Stimulated activated CD4-positive, alpha-beta T cell treated with anti-CD3 and anti-CD28 coated beads, Interleukin-4, amount 100 ng/mL, for 1 hour (primary cell): ENCODE measurements around the gene ZFP91.
A peak's percentile ranks its signal among the peaks of the same experiment; 100 is the strongest.

ENCODE experiments used
- DNase-seq: peaks from one replicate; pipeline ENCODE4 v3.0.0-alpha.2; 2020

Gene ZFP91

DNA sequence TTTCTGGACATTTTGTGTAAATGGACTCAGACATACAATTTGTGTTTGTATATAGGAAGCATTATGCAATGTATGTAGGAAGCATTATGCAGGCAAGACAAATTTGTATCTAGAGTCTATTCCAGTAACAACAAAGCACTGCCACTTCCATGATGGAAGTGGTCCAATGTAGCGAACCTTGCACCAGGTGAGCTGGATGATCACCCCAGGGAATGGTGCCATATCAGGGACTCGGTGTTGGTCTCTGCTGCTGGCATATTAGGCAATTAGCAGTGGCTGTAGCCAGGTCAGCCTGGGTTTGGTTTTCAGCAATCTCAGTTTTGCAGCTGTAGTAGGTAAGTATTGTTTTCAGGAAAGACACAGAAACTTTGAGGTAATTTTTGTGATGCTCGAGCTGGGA is 12.8 kb downstream of the ZFP91 start:
- DNase-seq, result no peak

DNA sequence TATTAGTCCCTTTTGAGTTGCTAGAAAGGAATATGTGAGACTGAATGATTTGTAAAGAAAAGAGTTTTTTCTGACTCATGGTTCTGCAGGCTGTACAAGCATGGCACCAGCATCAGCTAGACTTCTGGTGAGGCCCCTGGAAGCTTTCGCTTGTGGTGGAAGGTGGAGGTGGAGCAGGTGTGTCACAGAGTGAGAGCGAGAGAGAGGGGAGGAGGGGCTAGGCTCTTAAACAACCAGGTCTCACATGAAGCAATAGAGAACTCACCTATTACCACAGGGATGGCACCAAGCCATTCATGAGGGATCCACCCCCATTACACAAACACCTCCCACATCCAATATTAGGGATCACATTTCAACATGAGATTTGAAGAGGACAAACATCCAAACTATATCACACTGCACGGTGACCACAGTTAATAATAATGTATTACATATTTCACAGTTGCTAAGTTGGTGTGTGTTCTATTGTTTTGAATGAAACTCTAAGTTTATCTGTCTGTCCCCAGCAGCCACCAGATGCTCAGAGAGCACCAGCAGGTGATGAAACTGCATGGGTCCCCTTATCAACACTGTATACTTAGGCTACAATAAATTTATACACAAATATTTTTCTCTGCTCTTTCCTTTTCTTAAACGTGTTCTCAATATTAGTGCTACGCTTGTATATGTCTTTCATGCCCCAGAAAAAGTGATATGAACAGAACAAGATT is 14.1 kb downstream of the ZFP91 start:
- DNase-seq, result peak; percentile 62

DNA sequence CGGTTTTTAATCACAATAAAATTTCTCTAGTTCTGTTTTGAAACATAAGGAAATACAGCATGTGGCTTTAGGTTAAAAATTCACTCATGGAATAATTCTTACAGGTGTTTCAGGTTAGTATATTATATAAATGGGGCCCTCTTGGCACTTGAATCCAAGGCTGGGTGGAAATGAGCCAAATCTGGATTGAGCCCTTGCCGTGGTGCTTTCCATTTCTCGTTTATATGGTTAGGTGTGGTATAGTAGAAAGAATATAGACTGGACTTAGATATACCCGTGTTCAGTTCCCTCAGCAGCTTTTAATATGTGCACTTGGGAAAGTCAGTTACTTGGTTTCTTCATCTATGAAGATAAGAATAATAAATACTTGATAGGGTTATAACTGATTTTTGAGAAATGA is 16.0 kb downstream of the ZFP91 start:
- no peak for DNase-seq

DNA sequence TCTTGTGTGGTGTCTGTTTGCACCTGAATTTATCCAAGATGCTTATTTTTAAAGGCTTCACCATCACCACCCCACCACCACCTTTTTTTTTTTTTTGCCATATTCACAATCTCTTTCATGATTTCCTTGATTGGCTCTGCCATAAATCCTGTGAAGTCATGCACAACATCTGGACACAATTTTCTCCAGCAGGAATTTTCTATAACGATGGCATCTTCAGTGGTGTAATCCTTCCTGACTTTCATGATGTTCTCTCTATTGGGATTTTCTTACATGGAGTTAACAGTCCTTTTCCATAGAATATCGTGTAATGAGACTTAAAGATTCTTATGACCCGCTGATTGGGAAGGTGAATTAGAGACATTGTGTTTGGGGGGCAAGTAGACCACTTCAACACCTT is 17.8 kb downstream of the ZFP91 start:
- DNase-seq, result no peak

DNA sequence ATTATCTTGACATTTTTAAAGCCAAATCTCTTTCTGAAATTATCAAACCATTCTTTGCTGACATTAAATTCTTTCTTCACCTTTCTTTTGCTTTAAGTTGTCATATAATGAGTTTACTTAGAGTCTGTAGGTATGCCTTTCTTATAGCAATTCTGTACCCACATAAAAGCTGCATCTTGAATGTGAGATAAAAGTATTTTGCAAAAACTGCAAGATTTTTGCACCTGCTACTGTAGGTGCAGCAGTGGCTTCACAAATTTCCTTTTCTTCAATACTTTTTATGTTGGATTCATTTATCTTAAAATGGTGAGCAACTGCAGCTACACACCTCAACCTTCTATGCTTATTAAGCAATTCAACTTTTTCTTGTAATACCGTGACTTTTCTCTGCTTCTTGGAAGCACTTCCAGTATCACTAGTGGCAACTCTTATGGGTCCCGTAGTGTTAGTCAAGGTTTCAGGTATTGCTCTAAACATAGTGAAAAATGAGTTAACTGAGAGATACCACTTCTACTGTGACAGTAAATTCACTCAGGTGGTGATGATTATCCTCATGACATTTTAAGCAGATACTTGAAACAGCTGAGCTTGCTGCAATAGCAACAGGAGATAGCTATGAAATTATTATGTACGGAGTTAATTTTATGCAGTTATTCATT is 18.8 kb downstream of the ZFP91 start:
- DNase-seq, result no peak

DNA sequence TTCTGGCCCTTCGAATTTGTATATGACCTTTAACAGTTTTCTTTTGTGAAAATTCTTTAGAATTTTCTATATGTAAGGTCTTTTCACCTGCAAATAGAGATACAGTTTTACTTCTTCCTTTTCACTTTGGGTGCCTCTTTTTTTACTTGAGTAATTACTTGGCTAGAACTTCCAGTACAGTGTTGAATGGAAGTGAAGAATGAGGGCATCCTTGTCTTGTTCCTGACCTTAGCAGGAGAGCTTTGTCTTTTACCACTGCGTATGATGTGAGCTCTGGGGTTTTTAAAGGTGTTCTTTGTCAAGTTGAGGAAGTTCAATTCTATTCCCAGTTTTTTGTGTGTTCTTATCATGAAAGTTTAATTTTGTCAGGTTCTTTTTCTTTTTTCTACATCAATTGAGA is 21.6 kb downstream of the ZFP91 start:
- DNase-seq, result no peak

DNA sequence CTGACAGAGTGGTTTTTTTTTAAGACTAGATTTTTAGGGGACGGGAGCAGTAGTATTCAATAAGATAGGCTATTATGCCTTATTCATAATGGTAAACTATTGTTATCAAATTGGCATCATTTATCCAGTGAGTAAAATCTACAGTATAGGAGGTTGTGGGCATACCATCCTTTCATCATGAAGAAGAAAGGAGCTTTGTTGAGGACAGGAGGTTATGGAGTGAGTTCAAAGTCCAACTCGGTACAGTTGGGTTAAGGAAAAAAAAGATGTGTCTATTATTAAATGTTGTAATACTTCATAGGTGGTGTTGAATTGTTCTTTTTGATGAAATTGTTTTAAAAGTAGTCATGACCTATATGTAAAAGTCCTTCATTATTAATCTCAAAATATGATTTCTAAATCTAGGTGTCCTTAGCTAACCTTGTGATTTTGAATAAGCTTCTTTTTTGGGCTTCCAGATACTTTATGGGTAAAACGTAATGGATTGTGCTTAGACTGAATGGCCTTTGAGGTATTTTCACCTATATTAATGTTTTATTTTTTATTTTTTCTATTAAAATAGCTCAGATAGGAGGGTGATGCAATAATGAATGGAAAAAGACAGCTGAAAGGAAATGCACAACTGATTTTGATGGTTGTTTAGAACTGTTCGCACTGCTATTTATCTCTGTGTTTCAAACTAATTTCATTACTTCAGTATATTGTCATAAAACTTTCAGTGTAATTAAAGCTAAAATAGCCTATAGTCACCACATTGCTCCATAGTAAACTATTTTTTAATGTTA is 28.3 kb downstream of the ZFP91 start:
- DNase-seq, result no peak

DNA sequence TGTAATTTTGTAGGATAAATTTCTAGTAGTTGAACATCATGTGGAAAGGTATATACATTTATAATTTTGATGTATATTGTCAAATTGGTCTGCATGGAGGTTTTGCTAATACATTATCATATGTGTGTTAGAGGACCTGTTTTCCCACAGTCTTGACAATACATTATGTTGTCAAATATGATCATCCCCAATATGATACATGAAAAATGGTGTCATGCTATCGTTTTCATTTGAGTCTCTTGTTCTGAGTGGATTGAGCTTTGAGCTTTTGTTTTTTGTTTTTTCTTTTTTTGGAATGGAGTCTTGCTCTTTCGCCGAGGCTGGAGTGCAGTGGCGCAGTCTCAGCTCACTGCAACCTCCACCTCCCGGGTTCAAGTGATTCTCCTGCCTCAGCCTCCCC is 29.5 kb downstream of the ZFP91 start:
- DNase-seq, result no peak

DNA sequence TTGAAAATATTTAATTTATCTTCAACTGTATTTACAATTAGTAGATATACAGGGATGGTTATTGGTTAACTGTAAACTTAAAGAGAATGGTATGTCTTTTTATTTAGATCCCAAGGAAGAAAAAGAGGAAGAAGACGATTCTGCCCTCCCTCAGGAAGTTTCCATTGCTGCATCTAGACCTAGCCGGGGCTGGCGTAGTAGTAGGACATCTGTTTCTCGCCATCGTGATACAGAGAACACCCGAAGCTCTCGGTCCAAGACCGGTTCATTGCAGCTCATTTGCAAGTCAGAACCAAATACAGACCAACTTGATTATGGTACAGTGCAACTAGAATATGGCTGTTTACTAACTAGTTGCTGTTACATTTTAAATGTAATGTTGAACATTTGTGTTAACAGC is 30.9 kb downstream of the ZFP91 start:
- DNase-seq, result no peak

DNA sequence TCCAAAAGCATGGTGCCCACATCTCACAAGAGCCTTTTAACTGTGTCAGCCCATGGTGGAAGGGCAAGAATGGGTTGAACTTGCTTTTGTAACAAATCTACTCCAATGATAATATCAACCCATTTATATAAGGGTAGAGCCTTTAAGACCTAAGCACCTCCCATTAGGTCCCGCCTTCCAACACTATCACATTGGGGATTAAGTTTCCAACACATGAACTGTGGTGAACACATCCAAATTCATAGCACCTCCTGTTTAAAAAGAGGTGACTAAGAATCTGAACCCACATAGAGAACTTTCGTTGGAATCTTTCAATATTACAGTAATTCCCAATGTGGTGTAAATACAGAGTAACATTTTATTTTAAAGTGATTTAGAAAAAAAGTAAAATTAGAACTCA is 34.4 kb downstream of the ZFP91 start:
- DNase-seq, result no peak

DNA sequence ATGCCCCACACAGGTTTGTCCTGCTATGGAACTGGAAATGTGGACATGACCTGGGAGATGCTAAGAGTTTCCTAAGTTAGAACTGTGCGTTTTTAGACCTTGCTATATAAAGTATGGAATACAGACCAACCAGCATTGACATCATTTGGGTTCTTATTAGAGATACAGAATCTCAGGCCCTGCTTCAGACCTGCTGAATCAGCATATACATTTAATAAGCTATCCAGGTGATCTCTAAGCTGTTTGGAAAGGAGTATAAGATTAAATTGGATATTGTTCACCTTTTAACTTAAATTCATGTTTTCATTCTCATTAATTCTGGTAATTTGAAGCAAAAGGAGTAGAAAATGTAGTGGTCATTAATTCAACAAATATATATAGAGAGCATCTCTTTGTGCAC is 36.7 kb downstream of the ZFP91 start:
- DNase-seq, result no peak

DNA sequence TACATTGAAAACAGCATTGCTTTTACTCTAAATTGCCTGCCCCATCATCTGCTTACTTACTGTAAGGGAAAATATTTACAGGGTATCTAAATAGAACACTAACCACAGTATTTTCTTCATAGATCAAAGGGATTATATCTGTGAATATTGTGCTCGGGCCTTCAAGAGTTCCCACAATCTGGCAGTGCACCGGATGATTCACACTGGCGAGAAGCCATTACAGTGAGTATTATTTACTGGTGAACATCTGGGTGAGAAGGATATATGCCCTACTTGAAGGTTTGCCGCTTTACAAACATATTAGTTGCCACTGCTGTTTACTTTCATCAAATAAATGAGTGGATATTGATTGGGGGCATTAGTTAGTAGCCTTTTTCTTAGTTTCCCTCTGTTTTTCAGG is 37.7 kb downstream of the ZFP91 start:
- no peak for DNase-seq

DNA sequence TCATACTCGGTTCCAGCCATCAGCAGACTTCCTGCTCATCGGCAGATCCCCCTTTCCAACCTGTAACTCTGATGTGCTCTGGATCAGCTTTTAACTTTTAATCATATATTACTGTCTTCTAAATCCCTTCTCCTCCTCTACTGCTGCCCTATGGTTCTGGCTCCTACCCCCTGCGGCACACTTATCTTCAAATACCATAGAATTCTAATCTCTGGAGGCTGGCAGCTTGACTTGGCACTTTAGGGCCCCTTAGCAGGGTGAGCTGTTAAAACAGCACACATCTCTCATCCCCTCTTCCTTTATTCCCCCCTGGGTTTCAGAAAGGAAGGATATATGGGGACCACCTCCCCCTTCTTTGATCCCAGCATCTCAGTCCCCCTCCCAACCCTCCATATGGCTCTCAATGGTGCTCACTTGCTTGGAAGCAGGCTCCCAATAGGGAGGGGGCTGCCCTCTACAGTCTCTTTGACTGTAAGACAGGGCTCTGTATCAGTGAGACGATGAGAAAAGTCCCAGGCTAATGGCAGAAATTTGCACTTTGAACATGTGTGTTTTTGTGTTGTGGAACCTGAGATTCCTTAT is 39.2 kb downstream of the ZFP91 start:
- no peak for DNase-seq

DNA sequence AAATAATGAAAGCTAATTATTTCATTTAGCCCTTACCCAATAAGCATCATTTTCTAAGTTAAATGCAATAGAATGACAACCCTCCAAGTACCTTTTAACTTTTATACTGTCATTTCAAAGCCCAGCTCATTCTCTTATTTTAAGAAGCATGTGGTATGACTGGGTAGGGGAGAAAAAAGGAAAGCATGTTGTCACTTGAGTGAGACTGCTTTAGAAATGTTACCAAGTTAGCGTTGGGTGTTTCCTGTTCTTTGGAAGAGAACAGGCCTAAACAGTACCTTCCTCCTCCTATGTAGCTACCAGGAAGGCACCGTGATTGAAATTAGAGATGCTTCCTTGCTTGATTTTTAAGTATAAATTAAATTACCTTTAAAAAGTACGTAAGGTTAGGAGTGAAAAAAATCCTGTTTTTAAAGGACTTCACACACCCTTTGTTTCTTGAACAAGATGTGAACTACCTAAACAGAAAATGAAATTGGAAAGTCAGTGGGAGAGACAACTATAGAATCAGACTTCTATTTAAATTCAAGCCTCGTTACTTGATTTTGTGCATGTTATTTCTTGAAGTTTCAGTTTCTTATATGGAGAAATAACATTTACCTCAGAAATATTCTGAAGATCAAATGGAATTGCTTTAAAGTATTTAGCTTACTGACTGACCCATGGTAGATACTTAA is 42.9 kb downstream of the ZFP91 start:
- DNase-seq, result no peak

DNA sequence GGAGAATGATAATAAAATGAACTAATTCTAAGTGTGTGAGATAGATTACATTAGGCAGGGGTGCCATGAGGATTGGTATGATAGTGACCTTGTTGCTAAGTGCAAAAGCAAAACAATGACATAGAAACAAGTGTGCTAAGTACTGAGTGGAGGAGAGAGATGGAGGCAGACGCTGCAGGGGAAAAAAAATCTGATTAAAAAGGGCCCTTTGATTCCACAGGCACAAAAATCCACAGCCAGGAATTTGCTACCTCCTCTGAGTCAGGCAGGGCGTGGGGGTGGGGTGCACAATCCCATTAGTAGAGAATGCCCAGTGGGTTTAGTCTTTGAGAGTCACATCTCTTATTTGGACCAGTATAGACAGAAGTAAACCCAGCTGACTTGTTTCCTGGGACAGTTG is 43.5 kb downstream of the ZFP91 start, which contains the start of gene CNTF:
Gene CNTF, plus strand, starts transcription at position 322 of the 400 bp plus-strand sequence. CDS start 88 bp downstream, outside the sequence.
- no peak for DNase-seq

DNA sequence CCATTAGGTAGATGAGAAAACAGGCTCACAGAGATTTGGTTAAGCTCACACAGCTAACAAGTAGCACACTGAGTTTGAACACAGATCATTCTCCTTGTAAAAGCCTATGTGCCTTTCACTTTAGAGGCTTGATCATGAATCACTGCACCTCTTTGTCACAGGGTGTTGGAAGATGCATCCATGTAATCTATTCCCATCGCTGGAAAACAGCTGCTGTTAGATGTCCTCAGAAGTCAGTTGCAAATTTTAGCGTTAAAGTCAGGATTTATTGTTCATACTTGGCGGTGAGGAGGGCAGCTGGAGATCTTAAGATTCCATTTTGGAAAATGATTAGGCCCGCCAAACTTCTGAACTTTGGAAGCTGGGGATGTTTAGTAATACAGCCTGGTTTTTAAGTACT is 46.2 kb downstream of the ZFP91 start:
- no peak for DNase-seq

DNA sequence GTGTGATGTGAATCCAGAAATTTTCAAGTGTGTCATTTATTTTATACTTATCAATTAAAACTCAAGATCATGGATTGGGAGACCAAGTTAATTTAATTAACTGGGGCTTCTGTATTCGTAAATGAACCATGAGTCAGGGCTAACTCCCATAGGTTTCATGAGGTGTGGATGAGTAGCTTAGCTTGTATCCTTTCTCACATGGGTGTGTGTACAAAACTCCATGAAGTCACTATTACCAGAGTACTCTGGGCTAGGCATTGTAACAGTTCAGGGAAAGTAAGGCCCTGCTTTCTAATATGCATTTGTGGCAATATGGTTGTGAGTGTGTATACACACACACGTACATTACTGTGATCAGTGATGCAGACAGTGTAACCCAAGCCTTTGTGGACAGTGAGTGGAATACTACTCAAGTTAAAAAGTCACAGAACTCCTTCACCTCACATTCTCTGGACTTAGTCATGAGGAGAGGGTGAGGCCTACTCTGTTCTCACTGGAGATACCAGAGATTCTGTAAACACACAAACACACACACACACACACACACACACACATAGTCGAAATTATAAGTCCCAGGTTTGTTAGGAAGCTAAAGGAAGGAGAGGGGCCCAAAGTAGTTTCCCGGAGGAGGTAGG is 47.1 kb downstream of the ZFP91 start:
- no peak for DNase-seq

DNA sequence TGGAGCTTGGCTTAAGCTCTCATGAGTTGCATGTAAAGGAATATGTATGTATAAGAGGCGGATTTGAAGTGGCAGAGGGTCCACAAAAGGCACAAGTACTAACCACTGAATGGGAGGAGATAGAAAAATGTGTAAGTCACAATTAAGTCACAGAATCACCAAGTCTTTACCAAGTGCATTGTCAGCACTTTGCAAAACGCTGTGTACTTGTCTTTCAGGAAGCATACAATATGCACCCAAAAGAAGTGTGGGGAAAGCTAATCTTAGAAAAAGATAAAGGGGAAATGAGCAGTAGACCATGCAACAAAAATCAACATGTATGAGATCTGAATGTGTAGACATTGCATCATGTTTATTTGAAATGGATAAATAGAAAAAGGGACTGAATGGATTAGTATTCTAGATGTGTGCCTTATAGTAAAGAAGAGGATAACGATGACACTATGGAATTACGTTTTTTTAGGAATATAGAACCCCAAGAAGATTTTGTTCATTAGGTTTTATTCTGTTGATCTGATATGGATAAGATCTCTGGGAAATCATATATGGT is 48.1 kb downstream of the ZFP91 start:
- DNase-seq, result no peak

DNA sequence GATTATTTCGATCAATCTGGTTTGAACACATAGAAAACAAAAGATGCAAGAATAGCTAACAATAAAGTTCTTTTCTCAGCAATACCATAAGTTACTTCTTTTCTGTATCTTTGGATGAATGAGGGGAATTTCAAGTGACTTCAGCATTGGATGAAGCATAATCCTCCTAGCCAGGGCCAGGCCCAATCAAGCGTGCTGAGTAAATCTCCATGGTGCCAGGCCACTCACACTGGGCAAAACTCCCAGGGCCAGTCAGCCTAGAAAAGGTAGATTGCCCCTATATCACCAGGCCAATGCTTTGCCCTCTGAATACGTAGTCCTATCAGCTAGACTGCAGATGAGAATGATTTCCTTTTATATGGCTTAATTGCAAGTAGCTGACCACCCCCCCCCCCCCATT is 49.6 kb downstream of the ZFP91 start:
- DNase-seq, result no peak

DNA sequence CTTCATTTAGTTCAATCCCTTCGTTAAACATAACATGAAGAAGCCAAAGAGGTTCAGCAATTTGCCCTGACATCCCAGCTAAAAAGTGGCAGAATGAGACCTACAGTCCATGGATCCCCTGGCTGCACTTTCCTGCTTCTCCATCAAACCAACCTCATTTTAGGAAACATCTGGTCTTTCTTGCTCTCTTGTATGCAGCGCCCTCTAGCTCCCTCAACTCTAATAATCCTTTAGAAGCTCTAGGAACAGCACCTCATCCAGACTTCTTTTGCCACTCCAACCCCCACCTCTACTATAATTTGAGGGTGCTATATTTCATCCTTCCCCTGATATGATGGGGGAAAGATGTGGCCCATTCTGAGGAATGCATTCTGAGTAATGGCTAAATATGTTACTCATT is 51.0 kb downstream of the ZFP91 start:
- DNase-seq, result no peak

DNA sequence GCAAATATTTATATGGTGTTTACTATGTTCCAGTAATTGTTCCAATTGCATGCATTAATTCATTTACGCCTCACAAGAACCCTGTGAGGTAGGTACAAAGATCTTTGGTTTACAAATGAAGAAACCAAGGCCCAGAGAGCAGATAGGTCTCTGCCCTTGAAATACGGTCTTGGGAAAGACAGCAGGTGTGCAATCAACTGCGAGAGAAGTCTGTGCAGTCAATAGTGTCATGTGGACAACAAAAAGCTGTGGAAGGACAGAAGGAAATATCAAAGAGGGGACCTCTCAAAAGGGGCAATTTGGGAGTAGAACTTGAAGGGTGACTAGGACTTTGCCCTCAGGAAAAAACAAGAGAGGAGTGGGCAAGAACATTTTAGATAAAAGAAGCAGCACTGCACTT is 52.5 kb downstream of the ZFP91 start:
- DNase-seq, result no peak

DNA sequence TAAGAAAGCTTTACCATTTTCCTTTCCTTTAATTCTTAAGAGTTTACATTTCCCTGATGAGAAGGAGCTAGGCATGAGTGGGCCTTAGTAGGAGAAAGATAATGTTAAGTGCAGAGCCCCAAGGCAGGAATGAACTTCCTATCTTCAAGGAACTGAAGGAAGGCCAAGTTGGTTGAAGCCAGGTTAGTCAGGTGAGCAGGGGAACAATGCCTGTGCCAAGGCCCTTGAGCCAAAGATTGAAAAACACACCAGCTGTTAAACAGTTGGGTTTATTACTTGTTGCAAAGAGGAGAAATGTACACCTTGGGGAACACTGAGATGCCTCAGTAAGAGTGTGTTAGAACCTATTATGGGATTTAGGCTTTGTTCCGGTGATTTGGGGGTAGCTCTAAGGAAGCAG is 53.6 kb downstream of the ZFP91 start:
- DNase-seq, result no peak
